GM12878 (cell line): ENCODE measurements around the gene HIF3A. TPM values are rescaled to one million over a fixed set of nuclear protein-coding genes. Genes with fewer than 3 reads are reported as not detected.

Experiments
- ATAC-seq: fragments of 200-7000 bp; cut with Tn5 transposase; 3 replicates; pipeline ENCODE4 v1.9.1; 2020; ENCODE audit warnings: mild to moderate bottlenecking, moderate library complexity
- BruUV-seq: library from RNA; stranded (reverse); fragments of 400-500 nt; replicated peaks from 2 replicates; lab custom pipeline; 2021; lab: Mats Ljungman, UMichigan
- CTCF ChIA-PET: fragments of 300-600 bp; sonication (Branson Sonifier 250); formaldehyde crosslinking; extraction: SDS; loops from one replicate; lab custom pipeline; 2021; ENCODE audit warnings: inconsistent platforms; lab: Yijun Ruan, JAX
- POLR2A ChIA-PET: fragments of 350-600 bp; formaldehyde crosslinking; extraction: SDS; loops from one replicate; lab custom pipeline; 2021; ENCODE audit warnings: inconsistent platforms; lab: Charles Lee
- RAD21 ChIA-PET: fragments of 300-600 bp; sonication (Branson Sonifier 250); formaldehyde crosslinking; loops from one replicate; lab custom pipeline; 2023; ENCODE audit warnings: antibody characterized with exemption; ENCODE audit not compliant: unreplicated experiment; lab: Charles Lee
- SMC1A ChIA-PET: fragments of 300-600 bp; sonication (Branson Sonifier 250); formaldehyde crosslinking; loops from one replicate; lab custom pipeline; 2023; ENCODE audit not compliant: unreplicated experiment, uncharacterized antibody; lab: Charles Lee
- DNase-seq: peaks from one replicate; pipeline ENCODE4 v3.0.0-alpha.2; 2011; ENCODE audit warnings: low read depth, low spot score
- FAIRE-seq: peaks from 3 replicates; lab custom pipeline; 2011; peaks lifted over from hg19 to GRCh38; lab: Jason Lieb, UNC
- H2AFZ ChIP-seq: 2 replicates; pipeline ENCODE4 v1.6.0; 2011; ENCODE audit warnings: low read depth, low read length, control low read depth; ENCODE audit not compliant: control insufficient read depth
- H3K27ac ChIP-seq: 2 replicates; pipeline ENCODE4 v1.5.1; 2011; ENCODE audit warnings: control low read depth; ENCODE audit not compliant: control insufficient read depth, insufficient read depth
- H3K27me3 ChIP-seq, 2 experiments: replicated peaks in 1 of 2; 2 replicates each; pipeline versions ENCODE4 v1.6.0 to v1.6.1; 2011; ENCODE audit warnings: low read length in 1 of 2; ENCODE audit not compliant: control insufficient read depth in 2 of 2, insufficient read depth in 2 of 2
- H3K36me3 ChIP-seq, 2 experiments: 2 replicates each; pipeline ENCODE4 v1.5.1; 2011; ENCODE audit warnings: low read length in 1 of 2; ENCODE audit not compliant: control insufficient read depth in 2 of 2, insufficient read depth in 2 of 2
- H3K4me1 ChIP-seq: 2 replicates; pipeline ENCODE4 v1.6.1; 2011; ENCODE audit warnings: mild to moderate bottlenecking, low read length, moderate library complexity, mixed read lengths; ENCODE audit not compliant: control insufficient read depth, insufficient read depth
- H3K4me2 ChIP-seq: 2 replicates; pipeline ENCODE4 v1.6.0; 2011; ENCODE audit warnings: control low read depth; ENCODE audit not compliant: control insufficient read depth, insufficient read depth
- H3K4me3 ChIP-seq: fragments of 200-600 bp; sonication (generic); 2 replicates; pipeline ENCODE4 v1.5.1; 2016
- H3K79me2 ChIP-seq: 2 replicates; pipeline ENCODE4 v1.6.0; 2011; ENCODE audit warnings: low read length; ENCODE audit not compliant: control insufficient read depth, insufficient read depth
- H3K9ac ChIP-seq: 2 replicates; pipeline ENCODE4 v1.8.0; 2011; ENCODE audit warnings: low read length, control low read depth, mixed read lengths; ENCODE audit not compliant: control insufficient read depth, insufficient read depth
- H3K9me3 ChIP-seq: replicated peaks from 3 replicates; pipeline ENCODE4 v1.5.1; 2011; ENCODE audit warnings: mild to moderate bottlenecking, low read length; ENCODE audit not compliant: control insufficient read depth, insufficient read depth
- H4K20me1 ChIP-seq: 2 replicates; pipeline ENCODE4 v1.6.0; 2011; ENCODE audit not compliant: control insufficient read depth, insufficient read depth
- CBX5 ChIP-seq: sonication (generic); IDR thresholded peaks from 2 replicates; pipeline ENCODE4 v1.6.1; 2016; ENCODE audit warnings: low read depth, moderate library complexity, mild to moderate bottlenecking, inconsistent platforms
- CEBPZ ChIP-seq: fragments of 150-350 bp; IDR thresholded peaks from 2 replicates; pipeline ENCODE4 v1.6.1; 2016; ENCODE audit warnings: low read depth, low read length
- CHD2 ChIP-seq: IDR thresholded peaks from 2 replicates; pipeline ENCODE4 v1.6.1; 2011; ENCODE audit warnings: low read depth, low read length, improper control_type of control experiment, borderline replicate concordance
- CREM ChIP-seq: IDR thresholded peaks from 2 replicates; pipeline ENCODE4 v1.6.1; 2014; ENCODE audit warnings: antibody characterized with exemption, low read depth
- EED ChIP-seq: sonication (generic); IDR thresholded peaks from 2 replicates; pipeline ENCODE4 v1.6.1; 2016; ENCODE audit warnings: antibody characterized with exemption, low read depth
- EGR1 ChIP-seq, 2 experiments: IDR thresholded peaks; 1 replicate in 1 of 2; 2 replicates in 1 of 2; pipeline ENCODE4 v1.6.1; 2011 to 2012; ENCODE audit warnings: low read depth in 2 of 2, low read length in 2 of 2, borderline replicate concordance in 1 of 2, mild to moderate bottlenecking in 1 of 2, moderate library complexity in 1 of 2
- GATAD2B ChIP-seq: fragments of 450-650 bp; conservative IDR thresholded peaks from 2 replicates; pipeline ENCODE4 v1.6.1; 2017; ENCODE audit warnings: low read depth, mild to moderate bottlenecking, moderate library complexity
- HDGF ChIP-seq: fragments of 450-650 bp; IDR thresholded peaks from 2 replicates; pipeline ENCODE4 v1.6.1; 2016; ENCODE audit warnings: antibody characterized with exemption
- KLF5 ChIP-seq: fragments of 450-650 bp; IDR thresholded peaks from 2 replicates; pipeline ENCODE4 v1.6.1; 2014; ENCODE audit warnings: mild to moderate bottlenecking; ENCODE audit not compliant: partially characterized antibody
- PML ChIP-seq: IDR thresholded peaks from 2 replicates; pipeline ENCODE4 v1.6.1; 2012; ENCODE audit warnings: low read length, inconsistent platforms
- POLR2AphosphoS2 ChIP-seq: IDR thresholded peaks from 2 replicates; pipeline ENCODE4 v1.6.1; 2011; ENCODE audit warnings: low read depth, mild to moderate bottlenecking, low read length, improper control_type of control experiment, moderate library complexity
- RELA ChIP-seq: fragments of 450-650 bp; IDR thresholded peaks from 2 replicates; pipeline ENCODE4 v1.8.0; 2014; ENCODE audit warnings: borderline replicate concordance; ENCODE audit not compliant: partially characterized antibody
- RELB ChIP-seq: fragments of 450-650 bp; IDR thresholded peaks from 2 replicates; pipeline ENCODE4 v1.6.1; 2017; ENCODE audit warnings: low read depth, mild to moderate bottlenecking, moderate library complexity
- SREBF2 ChIP-seq: IDR thresholded peaks from 2 replicates; pipeline ENCODE4 v1.6.1; 2012; ENCODE audit warnings: mild to moderate bottlenecking, low read length
- TARDBP ChIP-seq: IDR thresholded peaks from 2 replicates; pipeline ENCODE4 v1.6.1; 2016; ENCODE audit warnings: borderline replicate concordance
- USF2 ChIP-seq: IDR thresholded peaks from 2 replicates; pipeline ENCODE4 v1.6.1; 2011; ENCODE audit warnings: low read depth, low read length, improper control_type of control experiment, borderline replicate concordance
- YBX1 ChIP-seq: fragments of 450-650 bp; IDR thresholded peaks from 2 replicates; pipeline ENCODE4 v1.6.1; 2016; ENCODE audit warnings: antibody characterized with exemption
- ZZZ3 ChIP-seq: IDR thresholded peaks from 2 replicates; pipeline ENCODE4 v1.6.1; 2011; ENCODE audit warnings: low read depth; ENCODE audit not compliant: control insufficient read depth, insufficient read length
- WGBS: methylation state at CpG from one replicate; pipeline ENCODE4 v1.1.6; 2016; ENCODE audit warnings: low lambda C conversion rate; ENCODE audit not compliant: insufficient replicate concordance, insufficient coverage; ENCODE audit errors: missing lambda C conversion rate; 5-methylcytosine and 5-hydroxymethylcytosine counted together
- in situ Hi-C: fragments of 300-500 bp; cut with MboI; formaldehyde crosslinking; loops from 9 replicates; pipeline ENCODE4 v1.14.3; 2018; ENCODE audit warnings: mixed read lengths
- intact Hi-C: fragments of 100-400 bp; cut with micrococcal nuclease; formaldehyde crosslinking; loops from one replicate; pipeline ENCODE4 v1.14.2; 2022; ENCODE audit not compliant: unreplicated experiment
- polyA plus RNA-seq, 11 experiments: library from polyadenylated mRNA; depleted of rRNA in 4 of 11; unstranded in 6 of 11; stranded (reverse) in 5 of 11; fragments of >200 nt; fragmentation: Nextera tagmentation in 4 of 11; fragmentation: Illumina TruSeq in 1 of 11; extraction: Ambion mirVana in 4 of 11; extraction: Trizol in 1 of 11; gene quantifications; 1 replicate in 1 of 11; 2 replicates in 10 of 11; pipeline versions ENCODE4 v1.2.1 to v1.2.3, GENCODE V29; 2011 to 2016; ENCODE audit warnings: inconsistent platforms in 2 of 11, missing spikeins in 2 of 11, low read depth in 1 of 11
- total RNA-seq, 4 experiments: library from RNA; depleted of rRNA in 3 of 4; stranded (reverse); fragments of >200 nt in 3 of 4; fragmentation: Illumina TruSeq in 1 of 4; extraction: Trizol in 1 of 4; gene quantifications; 2 replicates each; pipeline versions ENCODE4 v1.2.1 to v1.2.3, GENCODE V29; 2013 to 2021

HIF3A gene
- total and polyA plus RNA-seq, 10 of the 15 experiments (the other 5 are each of a cell fraction or from before 2014, with no cell fraction given) = 0.03 to 0.20 (median 0.06) TPM; not detected in 5

- TF ChIP-seq RELB = no peak
- TF ChIP-seq, all 136 proteins: peak for 0
Observed at GRCh38 chr19:46378268-46378667, 81.4 kb downstream of the HIF3A start (continued).

GRCh38 chr19:46380690-46381089 is 83.8 kb downstream of the HIF3A start:
- TF ChIP-seq CBX5 (no peak), PML (no peak), CHD2 (no peak), SREBF2 (no peak), POLR2AphosphoS2 (no peak), EGR1 (IDR thresholded peaks at IDR 0.05; ENCODE audit: borderline replicate concordance in 1 of 2, low read depth in 2 of 2, low read length in 2 of 2) (no peak), KLF5 (no peak), ZZZ3 (no peak), TARDBP (no peak), YBX1 (no peak), RELA (no peak), CREM (no peak), EED (no peak), CEBPZ (no peak), HDGF (no peak), GATAD2B (no peak), USF2 (no peak)
- Histone ChIP-seq H2AFZ (no peak overlapping the region), H4K20me1 (no peaks in the 10 kb centered on the region), H3K9ac (no peak overlapping the region), H3K36me3 (peaks cover 28 to 31% of the 10 kb centered on the region in 2 experiments), H3K9me3 (no peaks in the 10 kb centered on the region), H3K4me2 (no peak overlapping the region), H3K27me3 (no peaks in the 10 kb centered on the region), H3K27ac (no peak overlapping the region), H3K4me3 (no peak overlapping the region), H3K79me2 (no peaks in the 10 kb centered on the region), H3K4me1 (no peaks in the 10 kb centered on the region)
- BruUV-seq = no TSS peak
- ATAC-seq (no peak), FAIRE-seq (no peak), DNase-seq (no peak)
- ChIA-PET SMC1A (no interaction called here), POLR2A (no interaction called here), CTCF (no interaction called here), RAD21 (no interaction called here)
- intact Hi-C loops (no loop called here), in situ Hi-C loops (no loop called here)
- WGBS = 96% methylated on average over 2 of the region's 2 CpGs
